ENCODE data around the gene CACNA2D3. TPM values are rescaled to one million over a fixed set of nuclear protein-coding genes. Genes with fewer than 3 reads are reported as not detected.

CACNA2D3 gene
- total and polyA plus RNA-seq, 7 experiments from 2014 or later = 0.27 to 4.1 TPM; not detected in 5

DNA sequence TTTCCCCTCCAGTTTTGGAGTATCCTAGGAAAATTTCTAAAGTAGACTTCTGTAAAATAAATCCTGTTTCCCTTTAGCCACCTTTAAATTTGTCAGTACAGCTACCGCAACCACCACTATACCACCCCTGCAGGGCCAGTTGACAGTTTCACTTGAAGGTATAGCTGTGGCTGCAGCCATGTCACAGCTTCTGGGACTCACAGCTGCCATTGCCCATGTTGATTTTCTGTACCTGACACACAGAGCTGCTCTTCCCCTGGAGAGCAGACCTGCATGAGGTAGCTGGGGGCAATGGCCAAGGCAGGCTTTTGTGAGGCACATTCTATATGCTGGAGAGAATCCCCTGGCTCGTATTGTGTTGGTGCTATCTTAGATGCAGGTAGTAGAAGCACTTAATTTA, 460.1 kb downstream of the CACNA2D3 start:
- no peaks in the 10 kb centered on the region for H3K27me3 ChIP-seq (ENCODE audit: control insufficient read depth in 2 of 2, insufficient read depth in 2 of 2, low read length in 2 of 2)
- intact Hi-C loops (cut with micrococcal nuclease) = no loop called here
- no peak for ATAC-seq
- H3K27ac Mint-ChIP-seq = no peak overlapping the region
- H3K36me3 Mint-ChIP-seq = no peaks in the 10 kb centered on the region
- no peaks in the 10 kb centered on the region for H3K4me1 ChIP-seq (ENCODE audit: control insufficient read depth in 2 of 2, insufficient read depth in 2 of 2, low read length in 2 of 2)
- H3K4me3 ChIP-seq (ENCODE audit: low read length) = no peak overlapping the region
- H3K9me3 Mint-ChIP-seq = peaks cover 0 to 35% (median 5%) of the 10 kb centered on the region in 11 donors
- no peak for DNase-seq
- no peaks in the 10 kb centered on the region for H3K36me3 ChIP-seq (ENCODE audit: control insufficient read depth in 2 of 3, insufficient read depth in 3 of 3, low read length in 3 of 3)
- H3K4me1 Mint-ChIP-seq = no peaks in the 10 kb centered on the region
- POLR2A ChIA-PET = no interaction called here
- no peak overlapping the region for H3K27ac ChIP-seq (ENCODE audit: low read depth, low read length)
- H3K4me3 Mint-ChIP-seq = no peak overlapping the region
- peaks cover 0 to 6% (median 0%) of the 10 kb centered on the region in 5 donors for H3K27me3 Mint-ChIP-seq
- H3K9me3 ChIP-seq (ENCODE audit: control insufficient read depth in 2 of 3, low read length in 3 of 3) = no peaks in the 10 kb centered on the region
- CTCF ChIA-PET = no interaction called here

GRCh38 chr3:54591157-54591556, 468.8 kb downstream of the CACNA2D3 start:
- Histone ChIP-seq H3K4me3 (ENCODE audit: low read length) (no peak overlapping the region), H3K9me3 (ENCODE audit: control insufficient read depth in 2 of 3, low read length in 3 of 3) (no peaks in the 10 kb centered on the region), H3K27me3 (ENCODE audit: control insufficient read depth in 2 of 2, insufficient read depth in 2 of 2, low read length in 2 of 2) (no peaks in the 10 kb centered on the region), H3K4me1 (ENCODE audit: control insufficient read depth in 2 of 2, insufficient read depth in 2 of 2, low read length in 2 of 2) (no peaks in the 10 kb centered on the region), H3K27ac (ENCODE audit: low read depth, low read length) (no peak overlapping the region), H3K36me3 (ENCODE audit: control insufficient read depth in 2 of 3, insufficient read depth in 3 of 3, low read length in 3 of 3) (no peaks in the 10 kb centered on the region)
- ATAC-seq (no peak), DNase-seq (no peak)
- ChIA-PET POLR2A (no interaction called here), CTCF (no interaction called here)
- intact Hi-C loops (cut with micrococcal nuclease) = no loop called here
- no peak overlapping the region for H3K4me3 Mint-ChIP-seq
- H3K36me3 Mint-ChIP-seq = no peaks in the 10 kb centered on the region
- H3K27me3 Mint-ChIP-seq = peaks cover 0 to 2% (median 0%) of the 10 kb centered on the region in 5 donors
- H3K9me3 Mint-ChIP-seq = peaks cover 0 to 10% (median under 1%) of the 10 kb centered on the region in 11 donors
- H3K4me1 Mint-ChIP-seq = no peaks in the 10 kb centered on the region
- H3K27ac Mint-ChIP-seq = no peak overlapping the region

DNA sequence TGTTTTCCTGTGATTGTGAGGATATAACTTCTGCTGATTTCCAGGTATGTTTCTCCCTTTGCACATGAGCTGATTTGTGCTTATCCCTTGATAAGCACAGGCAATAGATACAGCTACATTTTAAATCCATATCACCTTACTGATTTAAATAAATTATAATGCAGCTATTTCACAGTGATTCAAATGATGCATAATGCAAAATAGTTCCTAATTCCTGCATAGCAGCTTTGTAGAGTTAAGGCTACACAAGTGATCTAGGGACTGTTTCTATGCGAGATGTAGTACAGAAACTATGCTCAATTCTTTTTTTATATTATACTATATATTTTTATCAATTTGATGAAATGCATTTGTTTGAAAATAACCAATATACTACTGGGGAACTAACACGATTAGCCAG, 471.3 kb downstream of the CACNA2D3 start:
- no peaks in the 10 kb centered on the region for H3K4me1 ChIP-seq (ENCODE audit: control insufficient read depth in 2 of 2, insufficient read depth in 2 of 2, low read length in 2 of 2)
- Mint-ChIP-seq H3K36me3 (no peaks in the 10 kb centered on the region), H3K4me1 (no peaks in the 10 kb centered on the region), H3K9me3 (peaks cover 0 to 11% (median 0%) of the 10 kb centered on the region in 11 donors), H3K27ac (no peak overlapping the region), H3K27me3 (peaks cover 0 to 10% (median 0%) of the 10 kb centered on the region in 5 donors), H3K4me3 (no peak overlapping the region)
- H3K27me3 ChIP-seq (ENCODE audit: control insufficient read depth in 2 of 2, insufficient read depth in 2 of 2, low read length in 2 of 2) = no peaks in the 10 kb centered on the region
- DNase-seq (no peak), ATAC-seq (no peak)
- H3K36me3 ChIP-seq (ENCODE audit: control insufficient read depth in 2 of 3, insufficient read depth in 3 of 3, low read length in 3 of 3) = no peaks in the 10 kb centered on the region
- no peak overlapping the region for H3K4me3 ChIP-seq (ENCODE audit: low read length)
- intact Hi-C loops (cut with micrococcal nuclease) = no loop called here
- H3K27ac ChIP-seq (ENCODE audit: low read depth, low read length) = no peak overlapping the region
- CTCF ChIA-PET = no interaction called here
- POLR2A ChIA-PET = no interaction called here
- H3K9me3 ChIP-seq (ENCODE audit: control insufficient read depth in 2 of 3, low read length in 3 of 3) = no peaks in the 10 kb centered on the region

DNA sequence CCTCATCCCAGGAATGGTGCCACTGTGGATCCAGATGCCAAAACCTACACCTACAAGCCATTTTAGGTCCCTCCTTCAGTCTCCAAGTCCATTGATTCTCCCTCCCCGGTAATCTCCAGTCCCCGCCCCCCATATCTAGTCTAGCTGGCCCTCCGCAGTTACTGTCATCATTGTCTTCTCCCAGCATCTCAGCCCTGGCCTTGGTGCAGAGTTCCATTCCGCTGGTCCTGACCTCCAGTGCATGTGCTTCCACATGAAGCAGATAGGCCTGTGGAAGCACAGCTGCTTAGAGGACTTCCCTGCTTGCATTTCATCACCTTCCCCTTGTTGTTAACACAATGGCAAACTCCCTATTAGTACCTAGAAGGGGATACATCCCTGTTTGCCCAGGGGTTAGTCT, 473.7 kb downstream of the CACNA2D3 start:
- no peak overlapping the region for H3K4me3 ChIP-seq (ENCODE audit: low read length)
- no peak for DNase-seq
- no peaks in the 10 kb centered on the region for H3K4me1 Mint-ChIP-seq
- H3K9me3 ChIP-seq (ENCODE audit: control insufficient read depth in 2 of 3, low read length in 3 of 3) = no peaks in the 10 kb centered on the region
- ChIA-PET POLR2A (no interaction called here), CTCF (no interaction called here)
- H3K36me3 ChIP-seq (ENCODE audit: control insufficient read depth in 2 of 3, insufficient read depth in 3 of 3, low read length in 3 of 3) = no peaks in the 10 kb centered on the region
- H3K36me3 Mint-ChIP-seq = no peaks in the 10 kb centered on the region
- H3K27me3 Mint-ChIP-seq = peaks cover 0 to 10% (median 0%) of the 10 kb centered on the region in 5 donors
- no peak for ATAC-seq
- H3K27ac Mint-ChIP-seq = no peak overlapping the region
- H3K9me3 Mint-ChIP-seq = peaks cover 0 to 9% (median 0%) of the 10 kb centered on the region in 11 donors
- intact Hi-C loops (cut with micrococcal nuclease) = no loop called here
- no peaks in the 10 kb centered on the region for H3K27me3 ChIP-seq (ENCODE audit: control insufficient read depth in 2 of 2, insufficient read depth in 2 of 2, low read length in 2 of 2)
- no peak overlapping the region for H3K4me3 Mint-ChIP-seq
- H3K27ac ChIP-seq (ENCODE audit: low read depth, low read length) = no peak overlapping the region
- H3K4me1 ChIP-seq (ENCODE audit: control insufficient read depth in 2 of 2, insufficient read depth in 2 of 2, low read length in 2 of 2) = no peaks in the 10 kb centered on the region

- no peak for DNase-seq
- no peak overlapping the region for H3K4me3 ChIP-seq (ENCODE audit: low read length)
- POLR2A ChIA-PET = no interaction called here
- Mint-ChIP-seq H3K27me3 (peaks cover 0 to 17% (median 0%) of the 10 kb centered on the region in 5 donors), H3K36me3 (no peaks in the 10 kb centered on the region), H3K27ac (no peak overlapping the region), H3K9me3 (peaks cover 0 to 13% (median 0%) of the 10 kb centered on the region in 11 donors), H3K4me1 (no peaks in the 10 kb centered on the region), H3K4me3 (no peak overlapping the region)
- no peaks in the 10 kb centered on the region for H3K9me3 ChIP-seq (ENCODE audit: control insufficient read depth in 2 of 3, low read length in 3 of 3)
- CTCF ChIA-PET = no interaction called here
- H3K27ac ChIP-seq (ENCODE audit: low read depth, low read length) = no peak overlapping the region
- H3K36me3 ChIP-seq (ENCODE audit: control insufficient read depth in 2 of 3, insufficient read depth in 3 of 3, low read length in 3 of 3) = no peaks in the 10 kb centered on the region
- no peaks in the 10 kb centered on the region for H3K4me1 ChIP-seq (ENCODE audit: control insufficient read depth in 2 of 2, insufficient read depth in 2 of 2, low read length in 2 of 2)
- no peak for ATAC-seq
- H3K27me3 ChIP-seq (ENCODE audit: control insufficient read depth in 2 of 2, insufficient read depth in 2 of 2, low read length in 2 of 2) = no peaks in the 10 kb centered on the region
- intact Hi-C loops (cut with micrococcal nuclease) = no loop called here
Measured at GRCh38 chr3:54599716-54600115, 477.4 kb downstream of the CACNA2D3 start.

DNA sequence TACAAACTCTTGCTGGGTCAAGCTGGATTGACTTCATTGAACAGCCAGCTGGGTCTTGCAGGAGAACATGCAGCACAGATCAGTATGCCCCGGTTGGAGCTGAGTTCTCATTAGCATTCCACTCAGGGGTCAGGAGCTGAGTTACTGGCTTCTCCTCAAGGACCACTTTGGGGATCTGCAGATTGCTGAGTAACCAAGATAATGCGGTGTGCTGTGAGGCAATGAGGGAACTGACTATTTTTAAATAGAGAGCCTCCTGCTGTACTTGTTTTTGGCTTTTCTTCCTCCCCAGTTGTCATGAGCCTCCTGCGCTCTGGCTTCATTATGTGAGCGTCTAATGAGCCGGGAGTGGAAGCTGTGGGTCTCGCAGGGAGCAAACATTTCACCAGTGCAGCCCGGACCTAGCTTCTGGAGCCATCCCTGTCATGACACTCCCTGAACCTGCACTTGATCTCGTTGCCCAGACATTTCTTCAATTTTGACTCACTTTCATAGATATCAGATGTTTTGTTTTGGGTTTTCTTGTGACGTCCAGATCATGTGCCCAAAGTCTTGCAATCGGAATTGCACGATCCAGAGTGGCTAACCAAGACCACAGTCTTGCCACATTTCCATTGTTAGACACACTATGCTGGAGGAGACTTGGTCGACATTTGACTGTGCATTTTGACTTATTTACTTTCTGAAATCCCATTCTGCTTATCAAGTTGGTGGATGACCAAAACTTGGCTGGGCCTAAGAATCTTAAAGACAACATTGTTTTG, 478.3 kb downstream of the CACNA2D3 start:
- CTCF ChIA-PET = no interaction called here
- Histone ChIP-seq H3K4me1 (ENCODE audit: control insufficient read depth in 2 of 2, insufficient read depth in 2 of 2, low read length in 2 of 2) (no peaks in the 10 kb centered on the region), H3K9me3 (ENCODE audit: control insufficient read depth in 2 of 3, low read length in 3 of 3) (no peaks in the 10 kb centered on the region), H3K4me3 (ENCODE audit: low read length) (no peak overlapping the region), H3K27ac (ENCODE audit: low read depth, low read length) (no peak overlapping the region), H3K27me3 (ENCODE audit: control insufficient read depth in 2 of 2, insufficient read depth in 2 of 2, low read length in 2 of 2) (no peaks in the 10 kb centered on the region), H3K36me3 (ENCODE audit: control insufficient read depth in 2 of 3, insufficient read depth in 3 of 3, low read length in 3 of 3) (no peaks in the 10 kb centered on the region)
- POLR2A ChIA-PET = no interaction called here
- Mint-ChIP-seq H3K9me3 (peaks cover 0 to 13% (median 0%) of the 10 kb centered on the region in 11 donors), H3K27ac (no peak overlapping the region), H3K4me3 (no peak overlapping the region), H3K4me1 (no peaks in the 10 kb centered on the region), H3K36me3 (no peaks in the 10 kb centered on the region), H3K27me3 (peaks cover 0 to 17% (median 0%) of the 10 kb centered on the region in 5 donors)
- intact Hi-C loops (cut with micrococcal nuclease) = no loop called here
- ATAC-seq (no peak), DNase-seq (no peak)

DNA sequence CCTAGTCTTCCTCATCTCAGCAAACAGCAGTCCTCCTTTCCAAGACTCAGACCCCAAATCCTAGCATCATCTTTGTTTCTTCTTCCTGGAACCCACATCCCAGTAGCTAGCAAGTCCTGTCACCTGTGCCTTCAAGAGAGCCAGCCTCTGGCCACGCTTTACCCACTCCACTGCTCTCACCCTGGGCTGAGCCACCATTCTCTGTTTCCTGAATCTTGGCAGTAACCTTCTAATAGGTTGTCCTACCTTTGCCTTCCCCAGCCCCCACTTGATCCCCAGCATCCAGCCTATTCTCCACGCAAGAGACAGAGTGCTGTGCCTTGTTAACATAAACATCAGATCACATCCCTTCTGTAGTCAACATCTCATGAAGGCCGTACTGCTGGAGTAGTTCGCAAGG, 482.1 kb downstream of the CACNA2D3 start:
- no peak for ATAC-seq
- Mint-ChIP-seq H3K4me3 (no peak overlapping the region), H3K36me3 (no peaks in the 10 kb centered on the region), H3K9me3 (peaks cover 0 to 10% (median 5%) of the 10 kb centered on the region in 11 donors), H3K4me1 (no peaks in the 10 kb centered on the region), H3K27ac (no peak overlapping the region), H3K27me3 (peaks cover 0 to 12% (median 0%) of the 10 kb centered on the region in 5 donors)
- Histone ChIP-seq H3K27me3 (ENCODE audit: control insufficient read depth in 2 of 2, insufficient read depth in 2 of 2, low read length in 2 of 2) (no peaks in the 10 kb centered on the region), H3K4me1 (ENCODE audit: control insufficient read depth in 2 of 2, insufficient read depth in 2 of 2, low read length in 2 of 2) (no peaks in the 10 kb centered on the region), H3K27ac (ENCODE audit: low read depth, low read length) (no peak overlapping the region), H3K36me3 (ENCODE audit: control insufficient read depth in 2 of 3, insufficient read depth in 3 of 3, low read length in 3 of 3) (no peaks in the 10 kb centered on the region), H3K4me3 (ENCODE audit: low read length) (no peak overlapping the region), H3K9me3 (ENCODE audit: control insufficient read depth in 2 of 3, low read length in 3 of 3) (no peaks in the 10 kb centered on the region)
- DNase-seq = no peak
- intact Hi-C loops (cut with micrococcal nuclease) = no loop called here
- ChIA-PET POLR2A (no interaction called here), CTCF (no interaction called here)
